ENCODE data around the gene PYGO2. TPM values are rescaled to one million over a fixed set of nuclear protein-coding genes. Genes with fewer than 3 reads are reported as not detected.
"Not testable (repeated sequence)": the region's sequence is repeated elsewhere in the genome, so short reads cannot be mapped to it uniquely, and the experiment has no call there.

The PYGO2 gene
- total and polyA plus RNA-seq, 2 of the 8 experiments (the other 6 are each of a cell fraction or from before 2014, with no cell fraction given): 31.0 to 31.6 TPM

GRCh38 chr1:154986736-154987135, 25.2 kb upstream of the PYGO2 start:
- not testable (repeated sequence) for H3K23me2 ChIP-seq (ENCODE audit: low read depth, low read length); H2BK20ac ChIP-seq (ENCODE audit: low read length); H2BK12ac ChIP-seq (ENCODE audit: low read depth, low read length); H3K14ac ChIP-seq (ENCODE audit: insufficient read length); H3K79me1 ChIP-seq (ENCODE audit: low read depth, low read length); H3K23ac ChIP-seq (ENCODE audit: insufficient read length); H3K27me3 ChIP-seq (replicated peaks in 1 of 4; ENCODE audit: control insufficient read depth in 3 of 4, extremely low read depth in 1 of 4, insufficient read depth in 3 of 4, low read length in 3 of 4); H2AFZ ChIP-seq (ENCODE audit: low read length); H4K8ac ChIP-seq (ENCODE audit: extremely low read depth, insufficient read depth, low read length); H3K4ac ChIP-seq (replicated peaks; ENCODE audit: insufficient read length, low read depth, low read length); H3K9ac ChIP-seq (replicated peaks in 1 of 4; ENCODE audit: extremely low read depth in 1 of 4, low read depth in 3 of 4, low read length in 3 of 4); H2BK5ac ChIP-seq (ENCODE audit: low read depth, low read length); H3K56ac ChIP-seq (replicated peaks; ENCODE audit: insufficient read length, low read depth, low read length); H2BK120ac ChIP-seq (replicated peaks; ENCODE audit: low read depth, low read length); DNase-seq (ENCODE audit: low read depth in 1 of 2, low spot score in 2 of 2); H3K4me1 ChIP-seq (replicated peaks in 1 of 4; ENCODE audit: control insufficient read depth in 3 of 4, insufficient read depth in 4 of 4, low read length in 3 of 4); H3K18ac ChIP-seq (ENCODE audit: extremely low read depth, low read length); H2AK5ac ChIP-seq (ENCODE audit: low read depth, low read length); H4K5ac ChIP-seq (ENCODE audit: insufficient read length, low read depth, low read length); H3K27ac ChIP-seq (ENCODE audit: low read depth, low read length); FAIRE-seq; H2BK15ac ChIP-seq (ENCODE audit: low read length); H3K4me3 ChIP-seq (ENCODE audit: extremely low read depth in 1 of 4, insufficient read depth in 2 of 4, low read depth in 3 of 4, low read length in 4 of 4); H4K91ac ChIP-seq (replicated peaks; ENCODE audit: insufficient read length, low read length); H3K9me3 ChIP-seq (ENCODE audit: insufficient read depth in 2 of 2, low read depth in 1 of 2, low read length in 1 of 2); H3K4me2 ChIP-seq (ENCODE audit: insufficient read depth in 1 of 2, low read depth in 2 of 2, low read length in 2 of 2)
- Histone ChIP-seq H3K36me3 (ENCODE audit: control insufficient read depth in 2 of 4, insufficient read depth in 4 of 4, low read length in 3 of 4) (peaks cover 11 to 47% (median 33%) of the 10 kb centered on the region in 4 experiments), H3K79me2 (ENCODE audit: control insufficient read depth in 1 of 2, insufficient read depth in 2 of 2, low read length in 2 of 2) (peaks cover 4 to 51% of the 10 kb centered on the region in 2 experiments), H4K20me1 (replicated peaks in 1 of 2; ENCODE audit: control insufficient read depth in 1 of 2, insufficient read depth in 2 of 2, low read length in 2 of 2) (peaks cover 15 to 22% of the 10 kb centered on the region in 2 experiments)
- POLR2A ChIA-PET (ENCODE audit: partially characterized antibody): interaction anchor here (0.6 to 42.8 kb wide), 7 partner anchors 7 to 156 kb away, joined by 3 to 702 read pairs (median 4); partner anchors contain the start of genes CKS1B, FLAD1, LENEP and PBXIP1
- 90% methylated on average over 3 of the region's 4 CpGs; no CpG with 5 or more reads in 1 of the 2 experiments for WGBS, 2 experiments (ENCODE audit: extremely low coverage in 1 of 2, insufficient coverage in 1 of 2, insufficient read length in 1 of 2, insufficient replicate concordance in 2 of 2, low coverage in 1 of 2, low lambda C conversion rate in 2 of 2, missing lambda C conversion rate in 1 of 2)
- CTCF ChIA-PET (ENCODE audit: partially characterized antibody): interaction anchor here (1.5 to 20.6 kb wide), 3 partner anchors 10 to 152 kb away, joined by 3 to 334 read pairs (median 8); partner anchors contain the start of gene LENEP

All from H1 (cell line).